ENCODE data around the gene FBXW2. TPM values are rescaled to one million over a fixed set of nuclear protein-coding genes. Genes with fewer than 3 reads are reported as not detected.
"Not testable (repeated sequence)": the region's sequence is repeated elsewhere in the genome, so short reads cannot be mapped to it uniquely, and the experiment has no call there.

The FBXW2 gene
- total RNA-seq, 2 experiments from 2014 or later = 90.0 to 90.7 TPM

- Mint-ChIP-seq H3K9me3 (no peaks in the 10 kb centered on the region), H3K27me3 (no peaks in the 10 kb centered on the region), H3K4me3 (no peak overlapping the region), H3K4me1 (peaks cover 10% of the 10 kb centered on the region), H3K27ac (no peak overlapping the region), H3K36me3 (ENCODE audit: low read depth) (peaks cover 36% of the 10 kb centered on the region)
- POLR2A ChIA-PET = interaction anchor here (2.0 kb wide), 1 partner anchor 89 kb away, joined by 4 read pairs; no protein-coding TSS in a partner anchor
- no peak for DNase-seq
- CTCF ChIA-PET = interaction anchor here (0.9 to 4.1 kb wide), 17 partner anchors 10 to 412 kb away, joined by 3 to 38 read pairs (median 6); partner anchors contain the start of genes FBXW2 and PSMD5
Observed at GRCh38 chr9:120757026-120757913, 35.9 kb downstream of the FBXW2 start.

- DNase-seq = no peak
- H3K27me3 Mint-ChIP-seq = no peaks in the 10 kb centered on the region
- peaks cover 33% of the 10 kb centered on the region for H3K36me3 Mint-ChIP-seq (ENCODE audit: low read depth)
- H3K4me1 Mint-ChIP-seq = peaks cover 10% of the 10 kb centered on the region
- no peak overlapping the region for H3K4me3 Mint-ChIP-seq
- no peak overlapping the region for H3K27ac Mint-ChIP-seq
- POLR2A ChIA-PET = interaction anchor here (0.7 to 1.9 kb wide), 3 partner anchors 90 to 319 kb away, joined by 3 to 6 read pairs (median 5); no protein-coding TSS in a partner anchor
- CTCF ChIA-PET = interaction anchor here (0.5 to 4.1 kb wide), 32 partner anchors 9 to 420 kb away, joined by 3 to 38 read pairs (median 5); partner anchors contain the start of genes FBXW2 and PSMD5
- no peaks in the 10 kb centered on the region for H3K9me3 Mint-ChIP-seq
Observed at GRCh38 chr9:120756531-120756930, 36.7 kb downstream of the FBXW2 start.

- H3K27ac Mint-ChIP-seq = no peak overlapping the region
Observed at GRCh38 chr9:120755810-120756434, 37.3 kb downstream of the FBXW2 start.

GRCh38 chr9:120755044-120755443 is 38.2 kb downstream of the FBXW2 start:
- H3K27me3 Mint-ChIP-seq = no peaks in the 10 kb centered on the region
- H3K36me3 Mint-ChIP-seq (ENCODE audit: low read depth) = peaks cover 23% of the 10 kb centered on the region
- no peaks in the 10 kb centered on the region for H3K9me3 Mint-ChIP-seq
- no peak overlapping the region for H3K27ac Mint-ChIP-seq
- no peak overlapping the region for H3K4me3 Mint-ChIP-seq
- H3K4me1 Mint-ChIP-seq = peaks cover 10% of the 10 kb centered on the region
- CTCF ChIA-PET = interaction anchor here (1.0 to 4.1 kb wide), 28 partner anchors 9 to 421 kb away, joined by 3 to 38 read pairs (median 5); partner anchors contain the start of gene FBXW2
- DNase-seq = no peak
- POLR2A ChIA-PET = interaction anchor here (0.9 to 1.9 kb wide), 3 partner anchors 13 to 91 kb away, joined by 3 to 6 read pairs (median 4); no protein-coding TSS in a partner anchor

More at GRCh38 chr9:120755810-120756434, 37.3 kb downstream of the FBXW2 start:
- Mint-ChIP-seq H3K36me3 (ENCODE audit: low read depth) (peaks cover 27% of the 10 kb centered on the region), H3K27me3 (no peaks in the 10 kb centered on the region), H3K4me1 (peaks cover 10% of the 10 kb centered on the region), H3K4me3 (no peak overlapping the region), H3K9me3 (no peaks in the 10 kb centered on the region)
- ChIA-PET CTCF (interaction anchor here (0.6 to 4.1 kb wide), 43 partner anchors 8 to 420 kb away, joined by 3 to 38 read pairs (median 5); partner anchors contain the start of genes FBXW2 and PSMD5), POLR2A (interaction anchor here (0.7 to 1.9 kb wide), 6 partner anchors 12 to 320 kb away, joined by 3 to 6 read pairs (median 4); no protein-coding TSS in a partner anchor)
- DNase-seq = peak; percentile 66

- ChIA-PET CTCF (interaction anchor here (2.2 kb wide), 1 partner anchor 310 kb away, joined by 6 read pairs; no protein-coding TSS in a partner anchor), POLR2A (no interaction called here)
- H3K4me1 Mint-ChIP-seq = peaks cover 5% of the 10 kb centered on the region
- H3K9me3 Mint-ChIP-seq = no peaks in the 10 kb centered on the region
- H3K4me3 Mint-ChIP-seq = no peak overlapping the region
- H3K27me3 Mint-ChIP-seq = no peaks in the 10 kb centered on the region
- no peak for DNase-seq
- H3K36me3 Mint-ChIP-seq (ENCODE audit: low read depth) = no peaks in the 10 kb centered on the region
- H3K27ac Mint-ChIP-seq = no peak overlapping the region
Observed at GRCh38 chr9:120750421-120750820, 42.8 kb downstream of the FBXW2 start.

GRCh38 chr9:120746366-120746765 is 46.9 kb downstream of the FBXW2 start:
- H3K27me3 Mint-ChIP-seq; H3K4me3 Mint-ChIP-seq; H3K36me3 Mint-ChIP-seq (ENCODE audit: low read depth); POLR2A ChIA-PET; H3K9me3 Mint-ChIP-seq; H3K4me1 Mint-ChIP-seq; H3K27ac Mint-ChIP-seq; DNase-seq: not testable (repeated sequence)
- CTCF ChIA-PET = interaction anchor here (0.9 to 2.1 kb wide), 4 partner anchors 9 to 314 kb away, joined by 3 to 6 read pairs (median 4); no protein-coding TSS in a partner anchor

GRCh38 chr9:120745278-120745677 is 47.9 kb downstream of the FBXW2 start:
- DNase-seq = no peak
- no peaks in the 10 kb centered on the region for H3K9me3 Mint-ChIP-seq
- no peaks in the 10 kb centered on the region for H3K36me3 Mint-ChIP-seq (ENCODE audit: low read depth)
- ChIA-PET POLR2A (no interaction called here), CTCF (interaction anchor here (0.6 to 3.5 kb wide), 6 partner anchors 9 to 423 kb away, joined by 3 to 13 read pairs (median 4); no protein-coding TSS in a partner anchor)
- peaks cover 5% of the 10 kb centered on the region for H3K4me1 Mint-ChIP-seq
- H3K27me3 Mint-ChIP-seq = peaks cover 2% of the 10 kb centered on the region
- H3K4me3 Mint-ChIP-seq = no peak overlapping the region
- no peak overlapping the region for H3K27ac Mint-ChIP-seq

GRCh38 chr9:120742951-120743416 is 50.2 kb downstream of the FBXW2 start:
- DNase-seq = no peak
- CTCF ChIA-PET = interaction anchor here (1.3 to 3.5 kb wide), 3 partner anchors 25 to 317 kb away, joined by 3 to 13 read pairs (median 4); no protein-coding TSS in a partner anchor
- no peak overlapping the region for H3K27ac Mint-ChIP-seq
- peaks cover 2% of the 10 kb centered on the region for H3K27me3 Mint-ChIP-seq
- peaks cover 5% of the 10 kb centered on the region for H3K4me1 Mint-ChIP-seq
- H3K36me3 Mint-ChIP-seq (ENCODE audit: low read depth) = no peaks in the 10 kb centered on the region
- POLR2A ChIA-PET = no interaction called here
- H3K4me3 Mint-ChIP-seq = no peak overlapping the region
- H3K9me3 Mint-ChIP-seq = no peaks in the 10 kb centered on the region

- Mint-ChIP-seq H3K4me3 (no peak overlapping the region), H3K36me3 (ENCODE audit: low read depth) (no peaks in the 10 kb centered on the region), H3K4me1 (no peaks in the 10 kb centered on the region), H3K27ac (no peak overlapping the region), H3K9me3 (no peaks in the 10 kb centered on the region), H3K27me3 (peaks cover 2% of the 10 kb centered on the region)
- CTCF ChIA-PET = interaction anchor here (1.4 to 2.2 kb wide), 2 partner anchors 14 to 24 kb away, joined by 4 to 6 read pairs; no protein-coding TSS in a partner anchor
- POLR2A ChIA-PET = interaction anchor here (0.6 kb wide), 1 partner anchor 126 kb away, joined by 3 read pairs; no protein-coding TSS in a partner anchor
- no peak for DNase-seq
Observed at GRCh38 chr9:120741701-120742100, 51.5 kb downstream of the FBXW2 start.

- Mint-ChIP-seq H3K4me1 (no peaks in the 10 kb centered on the region), H3K27ac (no peak overlapping the region), H3K36me3 (ENCODE audit: low read depth) (no peaks in the 10 kb centered on the region), H3K27me3 (peaks cover 2% of the 10 kb centered on the region), H3K9me3 (no peaks in the 10 kb centered on the region), H3K4me3 (no peak overlapping the region)
- DNase-seq = no peak
- POLR2A ChIA-PET = no interaction called here
- CTCF ChIA-PET = interaction anchor here (2.2 kb wide), 1 partner anchor 15 kb away, joined by 6 read pairs; no protein-coding TSS in a partner anchor
Observed at GRCh38 chr9:120741191-120741590, 52.0 kb downstream of the FBXW2 start.

GRCh38 chr9:120740132-120740531 is 53.1 kb downstream of the FBXW2 start:
- Mint-ChIP-seq H3K27me3 (peaks cover 2% of the 10 kb centered on the region), H3K4me3 (no peak overlapping the region), H3K9me3 (no peaks in the 10 kb centered on the region), H3K36me3 (ENCODE audit: low read depth) (no peaks in the 10 kb centered on the region), H3K27ac (no peak overlapping the region), H3K4me1 (no peaks in the 10 kb centered on the region)
- CTCF ChIA-PET = interaction anchor here (0.9 to 2.2 kb wide), 2 partner anchors 16 to 320 kb away, joined by 3 to 6 read pairs; no protein-coding TSS in a partner anchor
- DNase-seq = no peak
- POLR2A ChIA-PET = no interaction called here

GRCh38 chr9:120737416-120738165 is 55.6 kb downstream of the FBXW2 start:
- no peak overlapping the region for H3K4me3 Mint-ChIP-seq
- no peak for DNase-seq
- H3K4me1 Mint-ChIP-seq = peaks cover 2% of the 10 kb centered on the region
- H3K27ac Mint-ChIP-seq = no peak overlapping the region
- CTCF ChIA-PET = interaction anchor here (1.8 kb wide), 1 partner anchor 8 kb away, joined by 5 read pairs; no protein-coding TSS in a partner anchor
- peaks cover 2% of the 10 kb centered on the region for H3K27me3 Mint-ChIP-seq
- POLR2A ChIA-PET = no interaction called here
- H3K36me3 Mint-ChIP-seq (ENCODE audit: low read depth) = no peaks in the 10 kb centered on the region
- no peaks in the 10 kb centered on the region for H3K9me3 Mint-ChIP-seq

Data from activated CD4-positive, alpha-beta memory T cell treated with anti-CD3 and anti-CD28 coated beads, Interleukin-2, amount 10 ng/mL, durations not matched to agents 7 days and 5 days (primary cell).